ENCODE results near the gene MEX3A. TPM values are rescaled to one million over a fixed set of nuclear protein-coding genes. Genes with fewer than 3 reads are reported as not detected.

The MEX3A gene
- total and polyA plus RNA-seq, 7 donors, result 0.23 to 1.5 (median 0.33) TPM

- Histone ChIP-seq H3K27me3 (no peaks in the 10 kb centered on the region), H3K36me3 (no peaks in the 10 kb centered on the region), H3K4me3 (no peak overlapping the region), H3K4me1 (peaks cover 0 to 37% (median 32%) of the 10 kb centered on the region in 4 donors), H3K27ac (no peak overlapping the region), H3K9me3 (no peaks in the 10 kb centered on the region)
- 78 to 87% methylated on average over 5 of the region's 5 CpGs for WGBS, 2 donors
- no peak for TF ChIP-seq EP300 (IDR thresholded peaks at IDR 0.05)
- no peak for TF ChIP-seq POLR2A (IDR thresholded peaks at IDR 0.05)
- intact Hi-C loops (cut with DNase I), result no loop called here
- DNase-seq, result no peak
Measured at GRCh38 chr1:156078728-156079127, 3.5 kb downstream of the MEX3A start.

- H3K27ac ChIP-seq, result peak overlapping the region in 3 of 4 donors; percentile 59 to 73 (median 63)
- no peaks in the 10 kb centered on the region for H3K27me3 ChIP-seq
- H3K4me1 ChIP-seq, result peaks cover 0 to 28% (median 24%) of the 10 kb centered on the region in 4 donors
- no peaks in the 10 kb centered on the region for H3K36me3 ChIP-seq
- no peaks in the 10 kb centered on the region for H3K9me3 ChIP-seq
- 93% methylated on average over 19 of the region's 19 CpGs for WGBS, 2 donors
- no peak for DNase-seq
- intact Hi-C loops (cut with DNase I), result no loop called here
- H3K4me3 ChIP-seq, result peak overlapping the region in 3 of 4 donors; percentile 48 to 71 (median 66)
- no peak for TF ChIP-seq POLR2A (IDR thresholded peaks at IDR 0.05)
- TF ChIP-seq CTCF (IDR thresholded peaks at IDR 0.05), result no peak
- no peak for TF ChIP-seq EP300 (IDR thresholded peaks at IDR 0.05)
- no peak for TF ChIP-seq POLR2AphosphoS5 (IDR thresholded peaks at IDR 0.05)
Measured at GRCh38 chr1:156077430-156077760, 4.9 kb downstream of the MEX3A start.

GRCh38 chr1:156076609-156077429, 5.4 kb downstream of the MEX3A start:
- intact Hi-C loops (cut with DNase I), result no loop called here
- DNase-seq, result peak; percentile 78
- Histone ChIP-seq H3K4me3 (peak overlapping the region; percentile 48 to 71 (median 58)), H3K27ac (peak overlapping the region; percentile 57 to 73 (median 61)), H3K9me3 (no peaks in the 10 kb centered on the region), H3K27me3 (peaks cover 0 to 4% (median 0%) of the 10 kb centered on the region in 3 donors), H3K4me1 (peaks cover 0 to 24% (median 19%) of the 10 kb centered on the region in 4 donors), H3K36me3 (no peaks in the 10 kb centered on the region)
- TF ChIP-seq CTCF (IDR thresholded peaks at IDR 0.05), result no peak
- peak; percentile 35 to 83 (median 62) for TF ChIP-seq POLR2AphosphoS5 (IDR thresholded peaks at IDR 0.05)
- TF ChIP-seq EP300 (IDR thresholded peaks at IDR 0.05), result no peak
- TF ChIP-seq POLR2A (IDR thresholded peaks at IDR 0.05), result peak; percentile 30 to 38
- 71 to 89% methylated on average over 73 of the region's 73 CpGs for WGBS, 2 donors

GRCh38 chr1:156075775-156076204, 6.5 kb downstream of the MEX3A start:
- no peaks in the 10 kb centered on the region for H3K9me3 ChIP-seq
- no peak for DNase-seq
- H3K4me3 ChIP-seq, result peak overlapping the region in 3 of 4 donors; percentile 48 to 71 (median 66)
- intact Hi-C loops (cut with DNase I), result no loop called here
- 73 to 76% methylated on average over 4 of the region's 4 CpGs for WGBS, 2 donors
- peak overlapping the region in 2 of 4 donors; percentile 59 to 73 for H3K27ac ChIP-seq
- H3K27me3 ChIP-seq, result peaks cover 0 to 9% (median 0%) of the 10 kb centered on the region in 3 donors
- H3K36me3 ChIP-seq, result no peaks in the 10 kb centered on the region
- no peak for TF ChIP-seq CTCF (IDR thresholded peaks at IDR 0.05)
- no peak for TF ChIP-seq EP300 (IDR thresholded peaks at IDR 0.05)
- TF ChIP-seq POLR2A (IDR thresholded peaks at IDR 0.05), result no peak
- no peak for TF ChIP-seq POLR2AphosphoS5 (IDR thresholded peaks at IDR 0.05)
- H3K4me1 ChIP-seq, result peaks cover 0 to 16% (median 12%) of the 10 kb centered on the region in 4 donors

GRCh38 chr1:156075162-156075561, 7.1 kb downstream of the MEX3A start:
- Histone ChIP-seq H3K4me3 (no peak overlapping the region), H3K4me1 (peaks cover 0 to 16% (median 12%) of the 10 kb centered on the region in 4 donors), H3K27ac (no peak overlapping the region), H3K9me3 (no peaks in the 10 kb centered on the region), H3K27me3 (peaks cover 0 to 13% (median 0%) of the 10 kb centered on the region in 3 donors), H3K36me3 (no peaks in the 10 kb centered on the region)
- TF ChIP-seq POLR2AphosphoS5 (IDR thresholded peaks at IDR 0.05) (no peak), POLR2A (IDR thresholded peaks at IDR 0.05) (no peak), EP300 (IDR thresholded peaks at IDR 0.05) (no peak), CTCF (IDR thresholded peaks at IDR 0.05) (no peak)
- DNase-seq, result no peak
- WGBS, 2 donors, result 37 to 50% methylated on average over 3 of the region's 3 CpGs
- intact Hi-C loops (cut with DNase I), result no loop called here

All from sigmoid colon (tissue), 7 donors.